Naive thymus-derived CD8-positive, alpha-beta T cell (primary cell): ENCODE results near the gene ZSCAN26. TPM values are rescaled to one million over a fixed set of nuclear protein-coding genes. Genes with fewer than 3 reads are reported as not detected.

Experiments used
- ATAC-seq, 2 donors: fragments of 150-1000 bp; cut with Tn5 transposase in 1 of 2; sonication (Bioruptor Pico), chemical (Tn5 transposase) in 1 of 2; 1 replicate in 1 of 2; 2 replicates in 1 of 2; pipeline ENCODE4 v1.10.0; 2021; ENCODE audit warnings: mild to moderate bottlenecking in 2 of 2, moderate library complexity in 2 of 2
- POLR2A ChIA-PET: fragments of 350-600 bp; sonication (Branson Sonifier 250); formaldehyde crosslinking; loops from one replicate; lab custom pipeline; 2021; ENCODE audit warnings: antibody characterized with exemption; lab: Charles Lee
- DNase-seq, 10 donors: peaks; one replicate each; pipeline versions ENCODE4 v3.0.0 to v3.0.0-alpha.2; 2020 to 2022
- H3K27ac Mint-ChIP-seq, 10 donors: one replicate each; pipeline ENCODE4 v1.8.0; 2020 to 2022; ENCODE audit warnings: mild to moderate bottlenecking in 10 of 10, mixed read lengths in 10 of 10, moderate library complexity in 4 of 10, inconsistent platforms in 1 of 10
- H3K27me3 Mint-ChIP-seq, 5 donors: one replicate each; pipeline ENCODE4 v1.8.0; 2021 to 2022; ENCODE audit warnings: mixed read lengths in 5 of 5
- H3K36me3 Mint-ChIP-seq, 3 donors: one replicate each; pipeline ENCODE4 v1.8.0; 2020 to 2022; ENCODE audit warnings: mixed read lengths in 3 of 3, mild to moderate bottlenecking in 2 of 3, inconsistent platforms in 1 of 3
- H3K4me1 Mint-ChIP-seq, 4 donors: one replicate each; pipeline ENCODE4 v1.8.0; 2021 to 2022; ENCODE audit warnings: mixed read lengths in 4 of 4
- H3K4me3 Mint-ChIP-seq, 10 donors: one replicate each; pipeline ENCODE4 v1.8.0; 2020 to 2022; ENCODE audit warnings: mild to moderate bottlenecking in 10 of 10, mixed read lengths in 10 of 10, moderate library complexity in 6 of 10, inconsistent platforms in 1 of 10
- H3K9me3 Mint-ChIP-seq, 9 donors: one replicate each; pipeline ENCODE4 v1.8.0; 2020 to 2022; ENCODE audit warnings: mixed read lengths in 9 of 9, mild to moderate bottlenecking in 3 of 9, inconsistent platforms in 1 of 9, moderate library complexity in 1 of 9
- polyA plus RNA-seq, 3 donors: library from polyadenylated mRNA; unstranded; fragments of 300-500 nt; fragmentation: Illumina TruSeq; gene quantifications; one replicate each; pipeline ENCODE4 v1.2.3, GENCODE V29; 2021
- total RNA-seq, 8 experiments: library from RNA in 2 of 8; stranded (reverse) in 2 of 8; gene quantifications; one replicate each; pipeline ENCODE4 v1.2.3 and lab custom pipeline; 2021 to 2026

Gene ZSCAN26
- total and polyA plus RNA-seq, 5 experiments from 2014 or later, result 14.3 to 26.8 (median 16.1) TPM

DNA sequence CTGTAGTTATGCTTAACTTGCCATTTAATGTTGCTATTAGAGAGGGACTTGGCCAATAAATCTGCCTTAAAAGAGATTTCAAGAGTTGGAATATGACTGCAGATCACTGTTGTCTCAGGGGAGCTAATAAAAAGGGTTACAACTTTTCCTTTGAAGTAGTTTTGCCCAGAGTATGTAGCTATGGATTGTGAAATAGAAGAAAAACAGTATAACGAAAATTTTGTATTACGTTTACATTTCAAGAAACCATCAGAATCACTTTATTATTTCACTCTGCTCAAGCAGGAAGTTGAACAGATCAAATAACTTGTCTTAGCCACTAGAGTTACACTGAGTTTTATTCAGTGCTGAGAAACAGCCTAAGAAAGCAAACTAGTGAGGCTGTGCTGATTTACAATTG, 3.0 kb upstream of the ZSCAN26 start:
- no peak overlapping the region for H3K4me3 Mint-ChIP-seq
- no peaks in the 10 kb centered on the region for H3K36me3 Mint-ChIP-seq
- ATAC-seq (no peak), DNase-seq (no peak)
- peaks cover 0 to 7% (median under 1%) of the 10 kb centered on the region in 9 donors for H3K9me3 Mint-ChIP-seq
- peak overlapping the region in 3 of 10 donors; percentile 11 to 45 (median 30) for H3K27ac Mint-ChIP-seq
- POLR2A ChIA-PET, result interaction anchor here (0.6 to 5.3 kb wide), 2 partner anchors 11 to 1133 kb away, joined by 3 to 75 read pairs; partner anchors contain the start of gene ZKSCAN4
- peaks cover 0 to 4% (median 0%) of the 10 kb centered on the region in 5 donors for H3K27me3 Mint-ChIP-seq
- H3K4me1 Mint-ChIP-seq, result peaks cover 7 to 18% (median 13%) of the 10 kb centered on the region in 4 donors

- H3K4me1 Mint-ChIP-seq, result peaks cover 8 to 21% (median 15%) of the 10 kb centered on the region in 4 donors
- no peak overlapping the region for H3K4me3 Mint-ChIP-seq
- no peak overlapping the region for H3K27ac Mint-ChIP-seq
- H3K36me3 Mint-ChIP-seq, result peaks cover 0 to 2% (median 0%) of the 10 kb centered on the region in 3 donors
- POLR2A ChIA-PET, result interaction anchor here (5.3 kb wide), 1 partner anchor 12 kb away, joined by 75 read pairs; the partner anchor contains the start of gene ZKSCAN4
- DNase-seq, result no peak
- H3K27me3 Mint-ChIP-seq, result no peaks in the 10 kb centered on the region
- peaks cover 0 to 2% (median 0%) of the 10 kb centered on the region in 9 donors for H3K9me3 Mint-ChIP-seq
- ATAC-seq, result no peak
Observed at GRCh38 chr6:28264834-28265401, 2.0 kb upstream of the ZSCAN26 start.

DNA sequence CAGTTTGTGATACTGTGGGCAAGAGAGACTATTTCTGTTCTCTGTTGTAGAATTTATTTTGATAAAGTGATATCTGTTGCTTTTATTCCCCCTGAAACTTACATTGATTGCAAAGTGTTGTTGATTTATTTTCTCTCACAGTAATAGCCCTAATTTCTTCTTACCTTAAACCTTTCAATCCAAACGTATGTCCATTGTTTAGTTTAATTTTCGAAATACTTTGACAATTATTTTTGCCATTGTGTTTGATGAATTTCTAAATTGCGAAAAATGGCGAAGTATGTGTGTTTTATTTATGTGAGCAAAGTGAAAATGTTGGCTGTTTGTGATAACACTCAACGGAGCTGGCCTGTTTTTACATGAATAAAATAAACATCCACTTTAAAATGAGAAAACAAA, 381 bp upstream of the ZSCAN26 start:
- POLR2A ChIA-PET, result interaction anchor here (0.5 to 5.3 kb wide), 20 partner anchors 11 to 1989 kb away, joined by 3 to 75 read pairs (median 4); partner anchors contain the start of genes PGBD1, ZKSCAN3, ZKSCAN4 and ZKSCAN8
- peaks cover 10 to 30% (median 19%) of the 10 kb centered on the region in 4 donors for H3K4me1 Mint-ChIP-seq
- peak in 1 of 2 donors; percentile 2 for ATAC-seq

DNA sequence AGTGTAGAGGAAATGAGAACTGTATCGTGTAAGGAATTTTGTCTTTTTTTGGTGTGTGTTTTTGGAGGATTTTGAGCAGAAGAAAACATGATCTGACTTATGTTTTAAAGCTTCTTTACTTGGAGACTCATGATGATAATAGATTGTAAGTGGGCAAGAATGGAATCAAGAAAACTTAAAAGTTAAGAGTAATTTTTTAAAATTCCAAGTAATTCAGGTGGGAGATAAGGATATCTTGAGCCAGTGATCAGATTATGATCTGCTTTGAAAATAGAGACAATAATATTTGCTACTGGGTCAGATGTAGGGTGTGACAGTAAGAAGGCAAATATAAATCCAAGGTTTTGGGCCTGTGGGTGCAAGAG, 734 bp downstream of the ZSCAN26 start:
- Mint-ChIP-seq H3K27me3 (no peaks in the 10 kb centered on the region), H3K4me1 (peaks cover 10 to 30% (median 20%) of the 10 kb centered on the region in 4 donors), H3K9me3 (peaks cover 0 to 2% (median 0%) of the 10 kb centered on the region in 9 donors), H3K4me3 (no peak overlapping the region), H3K27ac (no peak overlapping the region), H3K36me3 (peaks cover 0 to 17% (median 6%) of the 10 kb centered on the region in 3 donors)
- POLR2A ChIA-PET, result interaction anchor here (0.7 to 5.3 kb wide), 13 partner anchors 12 to 321 kb away, joined by 3 to 75 read pairs (median 7); partner anchors contain the start of genes PGBD1, ZKSCAN3, ZKSCAN4 and ZKSCAN8
- ATAC-seq (no peak), DNase-seq (no peak)

More for the DNA sequence above, 381 bp upstream of the ZSCAN26 start:
- DNase-seq, result no peak
- Mint-ChIP-seq H3K27ac (no peak overlapping the region), H3K36me3 (peaks cover 0 to 5% (median 2%) of the 10 kb centered on the region in 3 donors), H3K4me3 (no peak overlapping the region), H3K27me3 (no peaks in the 10 kb centered on the region), H3K9me3 (peaks cover 0 to 2% (median 0%) of the 10 kb centered on the region in 9 donors)

DNA sequence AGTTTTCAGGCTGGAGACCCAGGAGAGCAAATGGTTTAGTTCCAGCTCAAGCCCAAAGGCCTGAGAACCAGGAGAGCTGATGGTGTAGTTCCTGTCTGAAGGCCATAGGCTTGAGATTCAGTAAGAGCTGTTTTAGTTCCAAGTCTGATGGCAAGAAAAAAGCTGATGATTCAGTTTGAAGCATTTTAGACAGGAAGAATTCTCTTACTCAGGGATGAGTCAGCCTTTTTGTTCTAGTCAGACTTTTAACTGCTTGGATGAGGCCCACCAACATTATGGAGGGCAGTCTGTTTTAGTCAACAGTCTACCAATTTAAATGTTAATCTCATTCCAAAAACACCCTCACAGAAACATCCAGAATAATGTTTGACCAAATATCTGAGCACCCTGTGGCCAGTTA, 2.5 kb downstream of the ZSCAN26 start:
- no peak for ATAC-seq
- peaks cover 0 to 35% (median 14%) of the 10 kb centered on the region in 3 donors for H3K36me3 Mint-ChIP-seq
- peak overlapping the region in 2 of 10 donors; percentile 50 to 55 for H3K27ac Mint-ChIP-seq
- peaks cover 0 to 2% (median 0%) of the 10 kb centered on the region in 9 donors for H3K9me3 Mint-ChIP-seq
- H3K27me3 Mint-ChIP-seq, result no peaks in the 10 kb centered on the region
- H3K4me1 Mint-ChIP-seq, result peaks cover 3 to 23% (median 18%) of the 10 kb centered on the region in 4 donors
- no peak for DNase-seq
- POLR2A ChIA-PET, result interaction anchor here (0.9 kb wide), 1 partner anchor 17 kb away, joined by 3 read pairs; the partner anchor contains the start of gene ZKSCAN4
- H3K4me3 Mint-ChIP-seq, result peak overlapping the region in 1 of 10 donors; percentile 6

DNA sequence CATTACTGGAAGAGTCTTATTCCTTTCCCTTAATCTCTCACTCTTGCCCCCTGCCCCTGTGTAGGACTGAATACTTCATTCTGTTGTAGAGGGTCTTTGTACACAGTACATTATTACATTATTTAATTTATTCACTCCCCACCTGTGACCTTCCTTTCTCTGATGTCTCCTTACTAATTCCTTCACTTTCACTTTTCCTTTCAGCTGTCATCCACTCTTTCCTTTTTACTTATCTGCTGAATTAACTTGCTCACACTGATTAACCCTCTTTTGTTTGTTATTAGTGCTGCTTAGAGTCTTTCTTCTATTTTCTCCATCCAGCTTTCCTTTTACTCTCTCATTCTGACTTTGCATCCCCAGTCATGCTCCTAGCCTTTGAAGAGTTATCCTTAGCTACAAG, 7.9 kb downstream of the ZSCAN26 start:
- peaks cover 30 to 69% (median 45%) of the 10 kb centered on the region in 3 donors for H3K36me3 Mint-ChIP-seq
- H3K27me3 Mint-ChIP-seq, result no peaks in the 10 kb centered on the region
- POLR2A ChIA-PET, result no interaction called here
- DNase-seq (no peak), ATAC-seq (no peak)
- H3K4me3 Mint-ChIP-seq, result no peak overlapping the region
- H3K27ac Mint-ChIP-seq, result peak overlapping the region in 7 of 10 donors; percentile 12 to 92 (median 54)
- peaks cover 0 to 8% (median 0%) of the 10 kb centered on the region in 9 donors for H3K9me3 Mint-ChIP-seq
- peaks cover 7 to 17% (median 10%) of the 10 kb centered on the region in 4 donors for H3K4me1 Mint-ChIP-seq

DNA sequence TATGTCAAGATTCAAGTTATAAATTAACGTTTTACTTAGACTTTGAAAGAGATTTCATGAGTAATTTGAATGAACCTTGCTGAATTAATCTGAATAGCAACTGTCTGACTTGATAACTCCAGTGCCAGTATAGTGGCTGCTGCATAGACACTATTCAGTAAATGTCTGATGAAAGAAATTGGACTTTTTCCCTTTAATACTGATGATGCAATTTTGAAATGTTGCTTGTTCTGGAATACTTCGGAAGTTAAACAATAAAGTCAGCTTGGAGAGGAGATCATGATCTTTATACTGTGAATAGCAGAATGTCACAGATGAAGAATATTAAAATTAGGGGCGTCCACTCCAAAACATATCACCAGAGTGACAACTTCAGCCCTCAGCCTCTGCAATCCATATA, 10.8 kb downstream of the ZSCAN26 start:
- Mint-ChIP-seq H3K4me3 (no peak overlapping the region), H3K27me3 (peaks cover 9 to 13% (median 11%) of the 10 kb centered on the region in 5 donors), H3K4me1 (peaks cover 10 to 20% (median 19%) of the 10 kb centered on the region in 4 donors), H3K9me3 (peaks cover 0 to 14% (median 0%) of the 10 kb centered on the region in 9 donors), H3K27ac (no peak overlapping the region), H3K36me3 (peaks cover 30 to 51% (median 40%) of the 10 kb centered on the region in 3 donors)
- DNase-seq, result no peak
- no peak for ATAC-seq
- POLR2A ChIA-PET, result interaction anchor here (1.7 kb wide), 1 partner anchor 11 kb away, joined by 4 read pairs; the partner anchor contains the start of gene ZSCAN26

GRCh38 chr6:28280595-28281287, 13.8 kb downstream of the ZSCAN26 start:
- Mint-ChIP-seq H3K36me3 (peaks cover 19 to 24% (median 20%) of the 10 kb centered on the region in 3 donors), H3K27me3 (peaks cover 17 to 32% (median 18%) of the 10 kb centered on the region in 5 donors), H3K4me1 (peaks cover 9 to 14% (median 12%) of the 10 kb centered on the region in 4 donors), H3K9me3 (peaks cover 0 to 14% (median 0%) of the 10 kb centered on the region in 9 donors), H3K4me3 (peak overlapping the region; percentile 75 to 90 (median 80)), H3K27ac (peak overlapping the region in 1 of 10 donors; percentile 8)
- POLR2A ChIA-PET, result interaction anchor here (1.4 kb wide), 1 partner anchor 14 kb away, joined by 7 read pairs; the partner anchor contains the start of gene ZSCAN26
- no peak for DNase-seq
- ATAC-seq, result no peak

GRCh38 chr6:28281288-28282064, 14.5 kb downstream of the ZSCAN26 start, which contains the start of gene PGBD1:
Gene PGBD1, plus strand, starts transcription at chr6:28281572. Its CDS starts 2,242 bp downstream, at chr6:28283814.
- ATAC-seq, result peak; percentile 91 to 95
- peaks cover 0 to 7% (median 0%) of the 10 kb centered on the region in 9 donors for H3K9me3 Mint-ChIP-seq

DNA sequence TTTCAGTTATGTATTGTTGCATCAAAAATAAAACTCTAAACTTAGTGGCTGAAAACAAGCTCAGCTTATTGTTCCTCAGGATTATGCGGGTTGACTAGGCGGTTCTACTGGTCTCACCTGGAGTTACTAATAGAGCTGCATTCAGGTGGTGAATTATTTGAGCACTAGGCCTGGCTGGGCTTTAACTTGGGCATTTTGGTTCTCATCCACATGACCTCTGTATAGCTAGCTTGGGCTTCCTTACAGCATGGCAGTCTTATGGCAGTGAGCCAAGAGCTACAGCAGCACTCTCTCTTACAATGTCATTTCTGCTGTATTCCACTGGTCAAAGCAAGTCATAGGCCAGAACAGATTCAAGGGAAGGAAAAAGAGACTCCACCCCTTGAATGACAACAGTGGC, 16.0 kb downstream of the ZSCAN26 start:
- H3K36me3 Mint-ChIP-seq, result peaks cover 6 to 8% (median 7%) of the 10 kb centered on the region in 3 donors
- peaks cover 18 to 36% (median 22%) of the 10 kb centered on the region in 5 donors for H3K27me3 Mint-ChIP-seq
- POLR2A ChIA-PET, result interaction anchor here (0.5 kb wide), 1 partner anchor 142 kb away, joined by 3 read pairs; no protein-coding TSS in a partner anchor

More at GRCh38 chr6:28281288-28282064, 14.5 kb downstream of the ZSCAN26 start, which contains the start of gene PGBD1:
- H3K36me3 Mint-ChIP-seq, result peaks cover 13 to 17% (median 14%) of the 10 kb centered on the region in 3 donors
- peaks cover 9 to 14% (median 12%) of the 10 kb centered on the region in 4 donors for H3K4me1 Mint-ChIP-seq
- POLR2A ChIA-PET, result interaction anchor here (1.4 kb wide), 1 partner anchor 15 kb away, joined by 7 read pairs; the partner anchor contains the start of gene ZSCAN26
- H3K27ac Mint-ChIP-seq, result peak within 1 kb of the TSS in 4 of 10 donors; percentile 8 to 80 (median 65)
- DNase-seq, result peak; percentile 6 to 65 (median 39)
- peaks cover 18 to 32% (median 18%) of the 10 kb centered on the region in 5 donors for H3K27me3 Mint-ChIP-seq
- H3K4me3 Mint-ChIP-seq, result peak within 1 kb of the TSS; percentile 75 to 90 (median 82)

GRCh38 chr6:28291573-28291972, 24.6 kb downstream of the ZSCAN26 start:
- POLR2A ChIA-PET, result no interaction called here
- peaks cover 0 to 9% (median 0%) of the 10 kb centered on the region in 9 donors for H3K9me3 Mint-ChIP-seq
- DNase-seq, result no peak
- no peak overlapping the region for H3K27ac Mint-ChIP-seq
- H3K4me1 Mint-ChIP-seq, result no peaks in the 10 kb centered on the region
- ATAC-seq, result no peak
- H3K27me3 Mint-ChIP-seq, result peaks cover 0 to 6% (median 0%) of the 10 kb centered on the region in 5 donors
- H3K4me3 Mint-ChIP-seq, result no peak overlapping the region
- H3K36me3 Mint-ChIP-seq, result peaks cover 3 to 15% (median 9%) of the 10 kb centered on the region in 3 donors

More for the DNA sequence above, 16.0 kb downstream of the ZSCAN26 start:
- DNase-seq (no peak), ATAC-seq (no peak)
- Mint-ChIP-seq H3K9me3 (peaks cover 0 to 7% (median 0%) of the 10 kb centered on the region in 9 donors), H3K27ac (no peak overlapping the region), H3K4me1 (peaks cover 9 to 14% (median 12%) of the 10 kb centered on the region in 4 donors), H3K4me3 (peak overlapping the region in 1 of 10 donors; percentile 14)
